SK-N-SH (cell line): ENCODE results near the gene ABCA3. TPM values are rescaled to one million over a fixed set of nuclear protein-coding genes. Genes with fewer than 3 reads are reported as not detected.

ENCODE experiments used
- CTCF ChIA-PET: fragments of 300-600, 350-600 bp; formaldehyde crosslinking; extraction: SDS; loops from one replicate; lab custom pipeline; 2021; lab: Yijun Ruan, JAX
- POLR2A ChIA-PET: fragments of 350-600 bp; sonication (Branson Sonifier 250); formaldehyde crosslinking; extraction: SDS; loops from one replicate; lab custom pipeline; 2020; ENCODE audit warnings: antibody characterized with exemption, inconsistent platforms; lab: Yijun Ruan, JAX
- DNase-seq: peaks from one replicate; pipeline ENCODE4 v3.0.0; 2012
- H2AFZ ChIP-seq: fragments of 200-600 bp; sonication (generic); 2 replicates; pipeline ENCODE4 v1.8.1; 2016; ENCODE audit warnings: antibody characterized with exemption, mild to moderate bottlenecking, low read depth
- H3F3A ChIP-seq: fragments of 200-600 bp; sonication (generic); replicated peaks from 2 replicates; pipeline ENCODE3; 2016; ENCODE audit warnings: antibody characterized with exemption, mild to moderate bottlenecking; ENCODE audit not compliant: insufficient read depth
- H3K27ac ChIP-seq, 2 experiments: fragments of 200-500 bp in 1 of 2; fragments of 200-600 bp in 1 of 2; sonication (Bioruptor generic) in 1 of 2; sonication (generic), shearing (Covaris generic) in 1 of 2; 2 replicates each; pipeline versions ENCODE4 v1.5.1 to v1.6.1; 2014 to 2016; ENCODE audit warnings: low read depth in 2 of 2, inconsistent platforms in 1 of 2, low read length in 1 of 2, mild to moderate bottlenecking in 1 of 2, mixed read lengths in 1 of 2
- H3K27me3 ChIP-seq: fragments of 200-600 bp; sonication (generic), shearing (Covaris generic); 2 replicates; pipeline ENCODE4 v1.6.1; 2016; ENCODE audit warnings: mixed run types; ENCODE audit not compliant: insufficient read depth
- H3K36me3 ChIP-seq, 2 experiments: fragments of 200-500 bp in 1 of 2; fragments of 200-600 bp in 1 of 2; sonication (Bioruptor generic) in 1 of 2; sonication (generic) in 1 of 2; replicated peaks in 1 of 2; 2 replicates each; pipeline versions ENCODE3 to v1.5.1; 2014 to 2016; ENCODE audit warnings: low read length in 1 of 2, mild to moderate bottlenecking in 1 of 2; ENCODE audit not compliant: insufficient read depth in 2 of 2, control insufficient read depth in 1 of 2
- H3K4me1 ChIP-seq, 2 experiments: fragments of 200-500 bp in 1 of 2; fragments of 200-600 bp in 1 of 2; sonication (Bioruptor generic) in 1 of 2; sonication (generic), shearing (Covaris generic) in 1 of 2; 2 replicates each; pipeline versions ENCODE4 v1.5.1 to v1.6.1; 2014 to 2016; ENCODE audit warnings: low read depth in 1 of 2, low read length in 1 of 2, mixed run types in 1 of 2; ENCODE audit not compliant: insufficient read depth in 2 of 2, control insufficient read depth in 1 of 2
- H3K4me2 ChIP-seq: fragments of 200-600 bp; sonication (generic), shearing (Covaris generic); 2 replicates; pipeline ENCODE4 v1.6.1; 2017; ENCODE audit warnings: mixed run types
- H3K4me3 ChIP-seq, 2 experiments: fragments of 200-500 bp in 1 of 2; fragments of 200-600 bp in 1 of 2; sonication (Bioruptor generic) in 1 of 2; sonication (generic), shearing (Covaris generic) in 1 of 2; 2 replicates each; pipeline versions ENCODE4 v1.5.1 to v1.8.1; 2014 to 2016; ENCODE audit warnings: low read depth in 2 of 2, inconsistent platforms in 1 of 2, low read length in 1 of 2, mild to moderate bottlenecking in 1 of 2, mixed read lengths in 1 of 2, moderate library complexity in 1 of 2
- H3K79me2 ChIP-seq: fragments of 200-600 bp; sonication (generic); 2 replicates; pipeline ENCODE4 v1.8.1; 2017; ENCODE audit warnings: mild to moderate bottlenecking; ENCODE audit not compliant: insufficient read depth
- H3K9ac ChIP-seq: fragments of 200-600 bp; sonication (generic); 2 replicates; pipeline ENCODE4 v1.6.1; 2017; ENCODE audit warnings: mixed run types
- H3K9me2 ChIP-seq: fragments of 200-600 bp; sonication (generic); 2 replicates; pipeline ENCODE4 v1.6.1; 2017; ENCODE audit warnings: mixed run types
- H3K9me3 ChIP-seq: fragments of 200-600 bp; sonication (generic); 2 replicates; pipeline ENCODE4 v1.6.1; 2017; ENCODE audit warnings: mixed run types, mild to moderate bottlenecking, moderate library complexity
- H4K20me1 ChIP-seq: fragments of 200-600 bp; sonication (generic); 2 replicates; pipeline ENCODE4 v1.6.1; 2017; ENCODE audit warnings: mild to moderate bottlenecking, mixed run types; ENCODE audit not compliant: insufficient read depth
- EP300 ChIP-seq, 2 experiments: IDR thresholded peaks; 2 replicates each; pipeline versions ENCODE4 v1.4.0 to v1.6.1; 2012; ENCODE audit warnings: borderline replicate concordance in 1 of 2, low read depth in 1 of 2, low read length in 1 of 2
- GABPA ChIP-seq: IDR thresholded peaks from 2 replicates; pipeline ENCODE4 v1.4.0; 2012; ENCODE audit warnings: low read depth, mild to moderate bottlenecking
- POLR2AphosphoS5 ChIP-seq: IDR thresholded peaks from 2 replicates; pipeline ENCODE4 v1.6.1; 2012; ENCODE audit warnings: low read depth, low read length
- RCOR1 ChIP-seq: fragments of 150-350 bp; IDR thresholded peaks from 2 replicates; pipeline ENCODE4 v1.6.1; 2017; ENCODE audit warnings: antibody characterized with exemption, low read length
- TCF12 ChIP-seq: IDR thresholded peaks from 2 replicates; pipeline ENCODE4 v1.4.0; 2012
- YY1 ChIP-seq: IDR thresholded peaks from 2 replicates; pipeline ENCODE4 v1.4.0; 2012; ENCODE audit warnings: low read depth, mild to moderate bottlenecking
- WGBS: methylation state at CpG from one replicate; pipeline ENCODE4 v1.1.6; 2017; ENCODE audit warnings: low lambda C conversion rate; 5-methylcytosine and 5-hydroxymethylcytosine counted together
- polyA plus RNA-seq, 3 experiments: library from polyadenylated mRNA; depleted of rRNA; stranded (reverse); fragments of >200 nt; gene quantifications; 2 replicates each; pipeline ENCODE4 v1.2.3, GENCODE V29; 2012
- TF ChIP-seq, protein P1 (sequence below): fragments of 200-600 bp; sonication (generic); IDR thresholded peaks from 2 replicates; pipeline ENCODE4 v1.6.1; 2017; ENCODE audit warnings: antibody characterized with exemption, mild to moderate bottlenecking, moderate library complexity
- TF ChIP-seq, protein P2 (sequence below): IDR thresholded peaks from 2 replicates; pipeline ENCODE4; 2012
- TF ChIP-seq, protein P3 (sequence below): fragments of 150-350 bp; IDR thresholded peaks from 2 replicates; pipeline ENCODE4 v1.6.1; 2017; ENCODE audit warnings: antibody characterized with exemption, low read length, low read depth, borderline replicate concordance
- TF ChIP-seq, protein P4 (sequence below): IDR thresholded peaks from 2 replicates; pipeline ENCODE4 v1.6.1; 2012; ENCODE audit warnings: mild to moderate bottlenecking, low read depth, low read length, moderate library complexity

Gene ABCA3
- polyA plus RNA-seq, 1 of the 3 experiments (the other 2 are of a cell fraction), result 9.9 TPM

DNA sequence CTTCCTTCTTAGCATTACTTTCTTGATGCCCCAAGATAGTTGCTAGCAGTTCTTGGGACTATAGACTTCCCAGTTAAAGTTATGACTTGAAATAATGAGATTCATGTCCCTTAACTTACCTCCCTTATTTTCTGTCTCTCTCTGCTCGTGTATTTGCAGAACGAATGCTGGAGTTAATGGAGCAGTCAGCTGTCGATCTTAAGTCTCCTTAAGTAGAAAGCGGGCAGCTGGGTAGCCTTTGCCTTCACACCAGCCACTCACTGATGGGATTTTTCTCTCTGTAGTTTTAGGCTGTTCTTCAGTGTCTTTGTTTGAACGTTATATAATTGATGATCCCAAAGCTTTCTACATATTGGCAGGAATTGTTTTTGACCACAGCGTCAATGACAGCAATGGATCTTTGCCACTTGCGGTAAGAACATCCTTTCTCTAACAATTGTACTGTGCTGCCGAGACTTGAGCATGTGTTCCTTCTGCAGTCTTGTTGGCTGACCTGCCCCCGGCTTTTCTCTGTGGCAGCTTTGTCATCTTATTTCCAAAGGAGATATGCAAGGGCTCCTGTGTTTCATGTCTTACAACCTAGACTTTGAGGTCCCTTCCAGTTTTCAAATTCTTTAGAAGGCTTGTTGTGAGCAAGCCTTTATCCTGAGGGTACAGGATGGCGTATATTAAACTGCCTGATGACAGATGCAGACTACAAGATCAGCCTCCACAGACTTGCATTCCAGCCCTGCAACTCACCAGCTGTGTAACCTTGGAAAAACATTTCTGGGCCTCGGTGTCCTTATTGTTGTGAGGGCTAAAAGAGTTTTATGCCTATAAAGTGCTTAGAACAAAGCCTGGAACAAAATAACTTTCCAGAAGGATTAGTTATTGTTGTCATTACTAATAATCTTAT, 25.1 kb upstream of the ABCA3 start:
- no peaks in the 10 kb centered on the region for H3K9me2 ChIP-seq
- no peak for TF ChIP-seq YY1
- TF ChIP-seq, protein P1, sequence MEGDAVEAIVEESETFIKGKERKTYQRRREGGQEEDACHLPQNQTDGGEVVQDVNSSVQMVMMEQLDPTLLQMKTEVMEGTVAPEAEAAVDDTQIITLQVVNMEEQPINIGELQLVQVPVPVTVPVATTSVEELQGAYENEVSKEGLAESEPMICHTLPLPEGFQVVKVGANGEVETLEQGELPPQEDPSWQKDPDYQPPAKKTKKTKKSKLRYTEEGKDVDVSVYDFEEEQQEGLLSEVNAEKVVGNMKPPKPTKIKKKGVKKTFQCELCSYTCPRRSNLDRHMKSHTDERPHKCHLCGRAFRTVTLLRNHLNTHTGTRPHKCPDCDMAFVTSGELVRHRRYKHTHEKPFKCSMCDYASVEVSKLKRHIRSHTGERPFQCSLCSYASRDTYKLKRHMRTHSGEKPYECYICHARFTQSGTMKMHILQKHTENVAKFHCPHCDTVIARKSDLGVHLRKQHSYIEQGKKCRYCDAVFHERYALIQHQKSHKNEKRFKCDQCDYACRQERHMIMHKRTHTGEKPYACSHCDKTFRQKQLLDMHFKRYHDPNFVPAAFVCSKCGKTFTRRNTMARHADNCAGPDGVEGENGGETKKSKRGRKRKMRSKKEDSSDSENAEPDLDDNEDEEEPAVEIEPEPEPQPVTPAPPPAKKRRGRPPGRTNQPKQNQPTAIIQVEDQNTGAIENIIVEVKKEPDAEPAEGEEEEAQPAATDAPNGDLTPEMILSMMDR, result no peak
- TF ChIP-seq POLR2AphosphoS5, result no peak
- no peak for TF ChIP-seq GABPA
- TF ChIP-seq, protein P2, sequence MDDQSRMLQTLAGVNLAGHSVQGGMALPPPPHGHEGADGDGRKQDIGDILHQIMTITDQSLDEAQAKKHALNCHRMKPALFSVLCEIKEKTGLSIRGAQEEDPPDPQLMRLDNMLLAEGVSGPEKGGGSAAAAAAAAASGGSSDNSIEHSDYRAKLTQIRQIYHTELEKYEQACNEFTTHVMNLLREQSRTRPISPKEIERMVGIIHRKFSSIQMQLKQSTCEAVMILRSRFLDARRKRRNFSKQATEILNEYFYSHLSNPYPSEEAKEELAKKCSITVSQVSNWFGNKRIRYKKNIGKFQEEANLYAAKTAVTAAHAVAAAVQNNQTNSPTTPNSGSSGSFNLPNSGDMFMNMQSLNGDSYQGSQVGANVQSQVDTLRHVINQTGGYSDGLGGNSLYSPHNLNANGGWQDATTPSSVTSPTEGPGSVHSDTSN, result 0 out of 2 replicates have a peak, but pooled peaks have one; percentile 34
- no peak for TF ChIP-seq RCOR1
- TF ChIP-seq, protein P3, sequence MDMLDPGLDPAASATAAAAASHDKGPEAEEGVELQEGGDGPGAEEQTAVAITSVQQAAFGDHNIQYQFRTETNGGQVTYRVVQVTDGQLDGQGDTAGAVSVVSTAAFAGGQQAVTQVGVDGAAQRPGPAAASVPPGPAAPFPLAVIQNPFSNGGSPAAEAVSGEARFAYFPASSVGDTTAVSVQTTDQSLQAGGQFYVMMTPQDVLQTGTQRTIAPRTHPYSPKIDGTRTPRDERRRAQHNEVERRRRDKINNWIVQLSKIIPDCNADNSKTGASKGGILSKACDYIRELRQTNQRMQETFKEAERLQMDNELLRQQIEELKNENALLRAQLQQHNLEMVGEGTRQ, result no peak
- TF ChIP-seq EP300 (IDR thresholded peaks at IDR 0.05; ENCODE audit: borderline replicate concordance in 1 of 2, low read depth in 1 of 2, low read length in 1 of 2), result peak in 1 of 2 experiments; percentile 7; a peak in 1 of 4 replicates
- 0 out of 2 replicates have a peak, but pooled peaks have one; percentile 11 for TF ChIP-seq TCF12
- TF ChIP-seq, protein P4, sequence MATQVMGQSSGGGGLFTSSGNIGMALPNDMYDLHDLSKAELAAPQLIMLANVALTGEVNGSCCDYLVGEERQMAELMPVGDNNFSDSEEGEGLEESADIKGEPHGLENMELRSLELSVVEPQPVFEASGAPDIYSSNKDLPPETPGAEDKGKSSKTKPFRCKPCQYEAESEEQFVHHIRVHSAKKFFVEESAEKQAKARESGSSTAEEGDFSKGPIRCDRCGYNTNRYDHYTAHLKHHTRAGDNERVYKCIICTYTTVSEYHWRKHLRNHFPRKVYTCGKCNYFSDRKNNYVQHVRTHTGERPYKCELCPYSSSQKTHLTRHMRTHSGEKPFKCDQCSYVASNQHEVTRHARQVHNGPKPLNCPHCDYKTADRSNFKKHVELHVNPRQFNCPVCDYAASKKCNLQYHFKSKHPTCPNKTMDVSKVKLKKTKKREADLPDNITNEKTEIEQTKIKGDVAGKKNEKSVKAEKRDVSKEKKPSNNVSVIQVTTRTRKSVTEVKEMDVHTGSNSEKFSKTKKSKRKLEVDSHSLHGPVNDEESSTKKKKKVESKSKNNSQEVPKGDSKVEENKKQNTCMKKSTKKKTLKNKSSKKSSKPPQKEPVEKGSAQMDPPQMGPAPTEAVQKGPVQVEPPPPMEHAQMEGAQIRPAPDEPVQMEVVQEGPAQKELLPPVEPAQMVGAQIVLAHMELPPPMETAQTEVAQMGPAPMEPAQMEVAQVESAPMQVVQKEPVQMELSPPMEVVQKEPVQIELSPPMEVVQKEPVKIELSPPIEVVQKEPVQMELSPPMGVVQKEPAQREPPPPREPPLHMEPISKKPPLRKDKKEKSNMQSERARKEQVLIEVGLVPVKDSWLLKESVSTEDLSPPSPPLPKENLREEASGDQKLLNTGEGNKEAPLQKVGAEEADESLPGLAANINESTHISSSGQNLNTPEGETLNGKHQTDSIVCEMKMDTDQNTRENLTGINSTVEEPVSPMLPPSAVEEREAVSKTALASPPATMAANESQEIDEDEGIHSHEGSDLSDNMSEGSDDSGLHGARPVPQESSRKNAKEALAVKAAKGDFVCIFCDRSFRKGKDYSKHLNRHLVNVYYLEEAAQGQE, result no peak
- TF ChIP-seq, all 33 proteins: peak for 3
- DNase-seq, result no peak
- peaks cover 13% of the 10 kb centered on the region for H3F3A ChIP-seq
- H3K9me3 ChIP-seq, result no peaks in the 10 kb centered on the region
- ChIA-PET CTCF (interaction anchor here (0.7 to 1.8 kb wide), 7 partner anchors 9 to 50 kb away, joined by 3 to 7 read pairs (median 3); partner anchors contain the start of gene ABCA3), POLR2A (no interaction called here)
- H3K79me2 ChIP-seq, result no peaks in the 10 kb centered on the region
- no peak overlapping the region for H3K9ac ChIP-seq
- no peaks in the 10 kb centered on the region for H3K36me3 ChIP-seq
- H3K27me3 ChIP-seq, result no peaks in the 10 kb centered on the region
- peak overlapping the region; percentile 32 for H3K4me2 ChIP-seq
- peak overlapping the region; percentile 50 to 94 for H3K27ac ChIP-seq
- no peak overlapping the region for H3K4me3 ChIP-seq
- H3K4me1 ChIP-seq, result peaks cover 14 to 30% of the 10 kb centered on the region in 2 experiments; a peak in 3 of 4 replicates
- H2AFZ ChIP-seq, result no peak overlapping the region
- no peaks in the 10 kb centered on the region for H4K20me1 ChIP-seq
- WGBS, result 72% methylated on average over 11 of the region's 11 CpGs
